ENCODE results near the gene OR4S1. TPM values are rescaled to one million over a fixed set of nuclear protein-coding genes. Genes with fewer than 3 reads are reported as not detected.

OR4S1 gene
- total RNA-seq (not detected), polyA plus RNA-seq (not detected)

GRCh38 chr11:48305923-48306322 is at the start of gene OR4S1:
Gene OR4S1, plus strand, starts transcription at chr11:48306223. Its CDS starts 0 bp downstream, at chr11:48306223.
- H3K4me3 ChIP-seq: no peak within 1 kb of the TSS
- no peaks in the 10 kb centered on the region for H3K27me3 ChIP-seq
- FAIRE-seq (peak; percentile 98), ATAC-seq (no peak), DNase-seq (no peak)
- intact Hi-C loops (cut with DNase I): no loop called here
- H3K36me3 ChIP-seq: no peaks in the 10 kb centered on the region
- 43 to 52% methylated on average over 1 of the region's 1 CpG for WGBS, 2 donors
- TF ChIP-seq CTCF (IDR thresholded peaks at IDR 0.05): no peak
- H3K27ac ChIP-seq: no peak within 1 kb of the TSS
- no peaks in the 10 kb centered on the region for H3K9me3 ChIP-seq
- H3K4me1 ChIP-seq: no peaks in the 10 kb centered on the region

GRCh38 chr11:48261600-48261999 is 44.4 kb upstream of the OR4S1 start:
- intact Hi-C loops (cut with DNase I): no loop called here
- DNase-seq: no peak
- Histone ChIP-seq H3K27me3 (no peaks in the 10 kb centered on the region), H3K36me3 (no peaks in the 10 kb centered on the region), H3K4me1 (no peaks in the 10 kb centered on the region), H3K9me3 (no peaks in the 10 kb centered on the region), H3K27ac (no peak overlapping the region), H3K4me3 (no peak overlapping the region)
- TF ChIP-seq CTCF (IDR thresholded peaks at IDR 0.05): no peak
- no peak for FAIRE-seq
- 51 to 65% methylated on average over 2 of the region's 2 CpGs for WGBS, 2 donors
- no peak for ATAC-seq

GRCh38 chr11:48263423-48263911 is 42.6 kb upstream of the OR4S1 start, which contains the start of gene OR4X1:
Gene OR4X1, plus strand, starts transcription at chr11:48263861. Its CDS starts 0 bp downstream, at chr11:48263861.
- FAIRE-seq (no peak), ATAC-seq (no peak), DNase-seq (no peak)
- Histone ChIP-seq H3K36me3 (no peaks in the 10 kb centered on the region), H3K27me3 (no peaks in the 10 kb centered on the region), H3K4me1 (no peaks in the 10 kb centered on the region), H3K9me3 (no peaks in the 10 kb centered on the region), H3K27ac (no peak within 1 kb of the TSS), H3K4me3 (no peak within 1 kb of the TSS)
- intact Hi-C loops (cut with DNase I): no loop called here
- 15 to 17% methylated on average over 3 of the region's 3 CpGs for WGBS, 2 donors
- no peak for TF ChIP-seq CTCF (IDR thresholded peaks at IDR 0.05)

- FAIRE-seq: no peak
These were observed 35.4 kb upstream of the OR4S1 start for GRCh38 chr11:48270621-48271020.

More at GRCh38 chr11:48270621-48271020, 35.4 kb upstream of the OR4S1 start:
- no peak for DNase-seq
- H3K36me3 ChIP-seq: no peaks in the 10 kb centered on the region
- no peaks in the 10 kb centered on the region for H3K4me1 ChIP-seq
- WGBS, 2 donors: 40 to 51% methylated on average over 3 of the region's 3 CpGs
- H3K4me3 ChIP-seq: no peak overlapping the region
- intact Hi-C loops (cut with DNase I): no loop called here
- H3K27ac ChIP-seq: no peak overlapping the region
- no peak for TF ChIP-seq CTCF (IDR thresholded peaks at IDR 0.05)
- H3K27me3 ChIP-seq: peaks cover 0 to 4% (median 0%) of the 10 kb centered on the region in 4 donors
- ATAC-seq: no peak
- no peaks in the 10 kb centered on the region for H3K9me3 ChIP-seq
